ENCODE data around the gene CST3.
"Not testable (repeated sequence)": the region's sequence is repeated elsewhere in the genome, so short reads cannot be mapped to it uniquely, and the experiment has no call there.

Gene CST3

DNA sequence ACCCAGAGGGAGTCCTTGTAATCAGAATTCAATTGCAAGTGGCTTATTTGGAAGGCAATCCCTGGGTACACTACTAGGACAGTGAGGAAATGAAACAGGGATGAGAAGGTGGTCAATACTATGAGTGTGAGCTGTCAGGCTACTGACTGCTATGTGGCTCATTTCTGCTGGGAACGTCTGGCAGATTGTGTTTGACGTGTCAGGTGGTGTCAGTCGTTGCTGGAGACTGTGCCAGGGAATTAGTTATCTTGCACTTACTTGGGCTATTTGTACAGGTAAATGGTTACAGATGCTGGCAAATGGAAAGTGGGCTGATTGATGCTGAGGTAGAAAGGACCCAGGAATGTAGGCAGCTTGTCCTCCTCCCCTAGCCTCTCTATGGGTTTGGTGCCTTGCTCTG is 33.7 kb upstream of the CST3 start:
- H3K9me3 ChIP-seq (ENCODE audit: control insufficient read depth, insufficient read depth, low read length): no peaks in the 10 kb centered on the region
- no peaks in the 10 kb centered on the region for H3K4me1 ChIP-seq (ENCODE audit: control insufficient read depth, insufficient read depth, low read length)
- H3K36me3 ChIP-seq (ENCODE audit: control insufficient read depth, insufficient read depth, low read length): no peaks in the 10 kb centered on the region
- no CpG with 5 or more reads among the region's 3 CpGs for WGBS (ENCODE audit: insufficient coverage, insufficient read length)
- H3K27me3 ChIP-seq (ENCODE audit: control insufficient read depth, insufficient read depth, low read length): no peaks in the 10 kb centered on the region
- no peak overlapping the region for H3K27ac ChIP-seq (ENCODE audit: low read length)
- no peak for DNase-seq (ENCODE audit: low read depth, low spot score)
- H3K4me3 ChIP-seq (ENCODE audit: low read length): no peak overlapping the region

DNA sequence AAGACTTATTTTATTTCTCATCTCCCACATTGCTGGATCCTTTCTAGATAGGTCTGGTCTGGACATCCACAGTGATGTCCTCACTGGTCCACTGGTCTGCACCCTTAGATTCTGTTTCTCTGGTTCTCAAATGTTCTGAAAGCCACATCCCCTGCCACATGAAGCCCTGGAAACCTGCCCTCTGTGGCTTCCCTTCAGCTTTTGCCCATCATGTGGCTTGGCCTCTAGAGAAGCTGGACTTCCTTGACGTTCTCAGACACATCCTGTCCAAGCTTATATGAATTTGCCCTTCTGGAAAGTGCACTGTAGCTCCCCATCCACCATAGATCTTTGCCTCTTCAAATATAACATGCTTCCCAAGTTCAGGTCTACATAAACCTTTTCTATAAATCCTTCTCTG is 32.6 kb upstream of the CST3 start:
- WGBS (ENCODE audit: insufficient coverage, insufficient read length): no CpG with 5 or more reads among the region's 1 CpG
- no peaks in the 10 kb centered on the region for H3K9me3 ChIP-seq (ENCODE audit: control insufficient read depth, insufficient read depth, low read length)
- no peak overlapping the region for H3K27ac ChIP-seq (ENCODE audit: low read length)
- H3K27me3 ChIP-seq (ENCODE audit: control insufficient read depth, insufficient read depth, low read length): no peaks in the 10 kb centered on the region
- no peaks in the 10 kb centered on the region for H3K36me3 ChIP-seq (ENCODE audit: control insufficient read depth, insufficient read depth, low read length)
- H3K4me3 ChIP-seq (ENCODE audit: low read length): no peak overlapping the region
- H3K4me1 ChIP-seq (ENCODE audit: control insufficient read depth, insufficient read depth, low read length): no peaks in the 10 kb centered on the region
- no peak for DNase-seq (ENCODE audit: low read depth, low spot score)

DNA sequence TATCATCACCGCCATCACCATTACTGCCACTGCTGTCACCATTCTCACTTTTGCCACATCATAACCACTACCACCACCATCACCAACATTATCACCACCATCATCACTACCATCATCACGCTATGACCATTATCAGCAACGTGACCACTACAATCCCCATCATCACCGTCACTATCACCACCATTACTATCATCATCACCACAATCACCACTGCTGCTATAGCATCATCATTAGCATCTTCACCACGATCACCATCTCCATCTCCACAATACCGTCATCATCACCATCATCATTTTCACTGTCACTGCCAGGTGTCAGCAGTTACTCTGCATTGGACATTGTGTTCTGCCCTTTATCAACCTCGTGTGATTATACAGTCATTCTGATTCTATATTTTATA is 32.1 kb upstream of the CST3 start:
- Histone ChIP-seq H3K9me3 (ENCODE audit: control insufficient read depth, insufficient read depth, low read length) (no peaks in the 10 kb centered on the region), H3K36me3 (ENCODE audit: control insufficient read depth, insufficient read depth, low read length) (no peaks in the 10 kb centered on the region), H3K27me3 (ENCODE audit: control insufficient read depth, insufficient read depth, low read length) (no peaks in the 10 kb centered on the region), H3K4me1 (ENCODE audit: control insufficient read depth, insufficient read depth, low read length) (no peaks in the 10 kb centered on the region), H3K4me3 (ENCODE audit: low read length) (no peak overlapping the region), H3K27ac (ENCODE audit: low read length) (no peak overlapping the region)
- WGBS (ENCODE audit: insufficient coverage, insufficient read length): no CpG with 5 or more reads among the region's 7 CpGs
- DNase-seq (ENCODE audit: low read depth, low spot score): no peak

- Histone ChIP-seq H3K4me3 (ENCODE audit: low read length) (no peak overlapping the region), H3K27me3 (ENCODE audit: control insufficient read depth, insufficient read depth, low read length) (no peaks in the 10 kb centered on the region), H3K4me1 (ENCODE audit: control insufficient read depth, insufficient read depth, low read length) (no peaks in the 10 kb centered on the region), H3K9me3 (ENCODE audit: control insufficient read depth, insufficient read depth, low read length) (no peaks in the 10 kb centered on the region), H3K36me3 (ENCODE audit: control insufficient read depth, insufficient read depth, low read length) (no peaks in the 10 kb centered on the region), H3K27ac (ENCODE audit: low read length) (no peak overlapping the region)
- WGBS (ENCODE audit: insufficient coverage, insufficient read length): no CpG with 5 or more reads among the region's 1 CpG
- DNase-seq (ENCODE audit: low read depth, low spot score): no peak
Observed at GRCh38 chr20:23669327-23669726, 31.6 kb upstream of the CST3 start.

DNA sequence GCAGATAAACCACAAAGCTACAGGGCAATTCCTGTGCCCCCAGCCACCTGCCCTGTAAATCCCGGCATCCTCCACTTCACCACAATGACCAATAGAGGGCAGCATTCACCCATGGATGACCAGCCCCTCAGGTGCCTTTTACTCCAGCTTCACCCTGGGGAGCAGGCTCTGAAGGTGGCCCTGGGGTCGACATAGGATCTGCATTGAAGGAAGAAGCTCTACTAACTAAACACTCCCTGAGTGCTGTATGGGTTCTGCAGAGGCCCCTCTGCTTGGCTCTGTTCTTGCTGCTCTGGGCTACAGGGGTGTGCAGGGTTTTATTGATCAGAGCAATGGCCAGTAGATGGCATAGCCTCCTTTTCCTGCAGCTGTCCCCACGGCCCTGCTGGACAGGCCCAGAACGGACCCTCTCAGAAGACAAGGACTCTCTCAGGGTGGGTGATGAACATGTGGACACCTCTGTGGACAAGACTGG is 30.8 kb upstream of the CST3 start:
- peak; percentile 47 for DNase-seq (ENCODE audit: low read depth, low spot score)
- no peaks in the 10 kb centered on the region for H3K4me1 ChIP-seq (ENCODE audit: control insufficient read depth, insufficient read depth, low read length)
- H3K27ac ChIP-seq (ENCODE audit: low read length): no peak overlapping the region
- H3K27me3 ChIP-seq (ENCODE audit: control insufficient read depth, insufficient read depth, low read length): no peaks in the 10 kb centered on the region
- H3K4me3 ChIP-seq (ENCODE audit: low read length): no peak overlapping the region
- no peaks in the 10 kb centered on the region for H3K9me3 ChIP-seq (ENCODE audit: control insufficient read depth, insufficient read depth, low read length)
- WGBS (ENCODE audit: insufficient coverage, insufficient read length): no CpG with 5 or more reads among the region's 4 CpGs
- H3K36me3 ChIP-seq (ENCODE audit: control insufficient read depth, insufficient read depth, low read length): no peaks in the 10 kb centered on the region

DNA sequence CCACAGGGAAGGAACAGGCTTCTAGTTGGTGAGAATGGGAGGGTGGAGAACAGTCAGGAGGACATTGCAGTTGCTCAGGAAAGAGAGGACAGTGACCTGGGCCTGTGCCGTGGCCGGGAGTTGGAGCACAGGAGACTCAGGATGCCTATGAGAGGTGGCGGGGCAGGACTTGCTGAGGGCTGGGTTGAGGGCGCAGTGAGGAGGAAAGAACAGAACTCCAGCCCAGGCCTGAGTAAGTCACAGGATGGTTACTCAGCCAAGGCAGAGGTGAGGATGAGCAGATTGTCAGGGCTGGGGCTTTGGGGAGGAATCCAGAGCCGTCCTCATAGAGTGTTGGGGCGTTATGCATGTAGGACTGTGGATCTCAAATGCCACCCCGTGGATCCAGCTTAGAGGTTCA is 29.9 kb upstream of the CST3 start:
- Histone ChIP-seq H3K27me3 (ENCODE audit: control insufficient read depth, insufficient read depth, low read length) (no peaks in the 10 kb centered on the region), H3K9me3 (ENCODE audit: control insufficient read depth, insufficient read depth, low read length) (no peaks in the 10 kb centered on the region), H3K36me3 (ENCODE audit: control insufficient read depth, insufficient read depth, low read length) (no peaks in the 10 kb centered on the region), H3K27ac (ENCODE audit: low read length) (no peak overlapping the region), H3K4me3 (ENCODE audit: low read length) (no peak overlapping the region), H3K4me1 (ENCODE audit: control insufficient read depth, insufficient read depth, low read length) (no peaks in the 10 kb centered on the region)
- WGBS (ENCODE audit: insufficient coverage, insufficient read length): no CpG with 5 or more reads among the region's 7 CpGs
- no peak for DNase-seq (ENCODE audit: low read depth, low spot score)

DNA sequence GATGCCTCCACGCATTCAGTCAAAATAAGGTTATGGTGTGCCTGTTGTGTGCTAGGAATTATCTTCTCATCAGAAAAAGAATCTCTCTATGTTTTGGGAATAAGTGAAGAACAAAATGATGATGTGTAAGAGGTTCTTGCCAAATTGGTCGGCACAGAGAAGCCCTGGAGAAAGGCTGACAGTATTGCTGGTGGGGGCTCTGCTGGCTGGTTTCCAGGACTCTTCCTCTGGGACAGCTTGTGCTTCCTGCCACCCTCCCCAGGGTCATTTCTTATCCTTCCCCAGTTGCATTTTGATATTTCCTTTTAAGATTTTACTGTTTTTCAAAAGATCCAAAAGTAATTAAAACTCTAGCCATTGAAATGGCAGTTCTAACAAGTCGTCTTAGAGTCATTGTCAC is 28.9 kb upstream of the CST3 start:
- Histone ChIP-seq H3K4me1 (ENCODE audit: control insufficient read depth, insufficient read depth, low read length) (no peaks in the 10 kb centered on the region), H3K4me3 (ENCODE audit: low read length) (no peak overlapping the region), H3K9me3 (ENCODE audit: control insufficient read depth, insufficient read depth, low read length) (no peaks in the 10 kb centered on the region), H3K36me3 (ENCODE audit: control insufficient read depth, insufficient read depth, low read length) (no peaks in the 10 kb centered on the region), H3K27me3 (ENCODE audit: control insufficient read depth, insufficient read depth, low read length) (no peaks in the 10 kb centered on the region), H3K27ac (ENCODE audit: low read length) (no peak overlapping the region)
- no peak for DNase-seq (ENCODE audit: low read depth, low spot score)
- WGBS (ENCODE audit: insufficient coverage, insufficient read length): no CpG with 5 or more reads among the region's 3 CpGs

DNA sequence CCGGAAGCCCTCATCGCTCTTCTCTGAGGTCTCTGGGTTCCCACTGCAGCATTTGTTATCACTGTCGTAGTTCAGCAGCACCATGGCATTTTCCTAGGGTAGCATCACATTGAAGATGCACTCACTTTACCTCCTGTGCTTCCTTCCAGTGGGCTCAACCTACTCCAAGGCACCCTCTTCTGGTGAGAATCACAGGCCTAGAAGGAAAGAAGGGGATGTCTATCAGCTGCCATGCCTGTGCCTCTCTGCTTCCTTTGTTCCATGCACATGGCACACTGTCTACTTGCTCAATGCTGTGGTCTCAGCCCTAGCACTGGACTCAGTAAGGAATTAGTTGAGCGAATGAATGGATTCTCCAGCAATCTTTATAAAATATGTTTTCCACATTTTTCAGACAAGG is 28.4 kb upstream of the CST3 start:
- H3K27ac ChIP-seq (ENCODE audit: low read length): no peak overlapping the region
- no CpG with 5 or more reads among the region's 4 CpGs for WGBS (ENCODE audit: insufficient coverage, insufficient read length)
- no peak for DNase-seq (ENCODE audit: low read depth, low spot score)
- no peaks in the 10 kb centered on the region for H3K36me3 ChIP-seq (ENCODE audit: control insufficient read depth, insufficient read depth, low read length)
- no peak overlapping the region for H3K4me3 ChIP-seq (ENCODE audit: low read length)
- no peaks in the 10 kb centered on the region for H3K4me1 ChIP-seq (ENCODE audit: control insufficient read depth, insufficient read depth, low read length)
- no peaks in the 10 kb centered on the region for H3K27me3 ChIP-seq (ENCODE audit: control insufficient read depth, insufficient read depth, low read length)
- no peaks in the 10 kb centered on the region for H3K9me3 ChIP-seq (ENCODE audit: control insufficient read depth, insufficient read depth, low read length)

DNA sequence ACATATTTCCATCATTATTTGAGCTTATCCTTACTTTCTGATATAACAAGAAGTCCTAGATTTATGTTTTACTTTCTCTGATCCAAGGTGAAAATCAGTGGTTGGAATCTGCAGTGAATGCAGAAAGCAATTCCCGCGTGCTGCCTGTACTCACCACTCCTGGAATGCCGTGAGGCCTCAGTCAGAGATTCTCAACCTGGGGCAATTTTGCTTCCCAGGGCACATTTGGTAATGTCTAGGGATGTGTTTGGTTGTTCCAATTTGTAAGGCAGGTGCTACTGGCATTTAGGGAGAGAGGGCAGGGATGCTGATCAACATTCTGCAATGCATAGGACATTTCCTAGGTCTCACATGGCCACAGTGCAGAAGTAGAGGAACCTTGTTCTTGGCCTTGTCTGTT is 27.2 kb upstream of the CST3 start:
- WGBS (ENCODE audit: insufficient coverage, insufficient read length): no CpG with 5 or more reads among the region's 3 CpGs
- Histone ChIP-seq H3K36me3 (ENCODE audit: control insufficient read depth, insufficient read depth, low read length) (no peaks in the 10 kb centered on the region), H3K4me1 (ENCODE audit: control insufficient read depth, insufficient read depth, low read length) (no peaks in the 10 kb centered on the region), H3K27me3 (ENCODE audit: control insufficient read depth, insufficient read depth, low read length) (no peaks in the 10 kb centered on the region), H3K9me3 (ENCODE audit: control insufficient read depth, insufficient read depth, low read length) (no peaks in the 10 kb centered on the region), H3K27ac (ENCODE audit: low read length) (no peak overlapping the region), H3K4me3 (ENCODE audit: low read length) (no peak overlapping the region)
- DNase-seq (ENCODE audit: low read depth, low spot score): no peak

- not testable (repeated sequence) for H3K4me1 ChIP-seq (ENCODE audit: control insufficient read depth, insufficient read depth, low read length)
Observed at GRCh38 chr20:23664046-23664445, 26.3 kb upstream of the CST3 start.

GRCh38 chr20:23663180-23663579 is 25.4 kb upstream of the CST3 start:
- no peak overlapping the region for H3K27ac ChIP-seq (ENCODE audit: low read length)
- no CpG with 5 or more reads among the region's 6 CpGs for WGBS (ENCODE audit: insufficient coverage, insufficient read length)
- no peak for DNase-seq (ENCODE audit: low read depth, low spot score)

More at GRCh38 chr20:23664046-23664445, 26.3 kb upstream of the CST3 start:
- H3K9me3 ChIP-seq (ENCODE audit: control insufficient read depth, insufficient read depth, low read length); H3K36me3 ChIP-seq (ENCODE audit: control insufficient read depth, insufficient read depth, low read length); DNase-seq (ENCODE audit: low read depth, low spot score); H3K4me3 ChIP-seq (ENCODE audit: low read length); H3K27ac ChIP-seq (ENCODE audit: low read length); H3K27me3 ChIP-seq (ENCODE audit: control insufficient read depth, insufficient read depth, low read length): not testable (repeated sequence)
- WGBS (ENCODE audit: insufficient coverage, insufficient read length): no CpG with 5 or more reads among the region's 4 CpGs

More at GRCh38 chr20:23663180-23663579, 25.4 kb upstream of the CST3 start:
- H3K36me3 ChIP-seq (ENCODE audit: control insufficient read depth, insufficient read depth, low read length): no peaks in the 10 kb centered on the region
- no peaks in the 10 kb centered on the region for H3K27me3 ChIP-seq (ENCODE audit: control insufficient read depth, insufficient read depth, low read length)
- no peak overlapping the region for H3K4me3 ChIP-seq (ENCODE audit: low read length)
- H3K9me3 ChIP-seq (ENCODE audit: control insufficient read depth, insufficient read depth, low read length): no peaks in the 10 kb centered on the region
- no peaks in the 10 kb centered on the region for H3K4me1 ChIP-seq (ENCODE audit: control insufficient read depth, insufficient read depth, low read length)
